Bronchial smooth muscle cell (primary cell): ENCODE measurements around the gene GPS1. TPM values are rescaled to one million over a fixed set of nuclear protein-coding genes. Genes with fewer than 3 reads are reported as not detected.

Experiments
- total RNA-seq: library from RNA; depleted of rRNA; stranded (reverse); fragments of >200 nt; gene quantifications from 2 replicates; pipeline ENCODE4 v1.2.1, GENCODE V29; 2014

Gene GPS1
- total RNA-seq, result 92.8 and 95.1 TPM in 2 replicates

DNA sequence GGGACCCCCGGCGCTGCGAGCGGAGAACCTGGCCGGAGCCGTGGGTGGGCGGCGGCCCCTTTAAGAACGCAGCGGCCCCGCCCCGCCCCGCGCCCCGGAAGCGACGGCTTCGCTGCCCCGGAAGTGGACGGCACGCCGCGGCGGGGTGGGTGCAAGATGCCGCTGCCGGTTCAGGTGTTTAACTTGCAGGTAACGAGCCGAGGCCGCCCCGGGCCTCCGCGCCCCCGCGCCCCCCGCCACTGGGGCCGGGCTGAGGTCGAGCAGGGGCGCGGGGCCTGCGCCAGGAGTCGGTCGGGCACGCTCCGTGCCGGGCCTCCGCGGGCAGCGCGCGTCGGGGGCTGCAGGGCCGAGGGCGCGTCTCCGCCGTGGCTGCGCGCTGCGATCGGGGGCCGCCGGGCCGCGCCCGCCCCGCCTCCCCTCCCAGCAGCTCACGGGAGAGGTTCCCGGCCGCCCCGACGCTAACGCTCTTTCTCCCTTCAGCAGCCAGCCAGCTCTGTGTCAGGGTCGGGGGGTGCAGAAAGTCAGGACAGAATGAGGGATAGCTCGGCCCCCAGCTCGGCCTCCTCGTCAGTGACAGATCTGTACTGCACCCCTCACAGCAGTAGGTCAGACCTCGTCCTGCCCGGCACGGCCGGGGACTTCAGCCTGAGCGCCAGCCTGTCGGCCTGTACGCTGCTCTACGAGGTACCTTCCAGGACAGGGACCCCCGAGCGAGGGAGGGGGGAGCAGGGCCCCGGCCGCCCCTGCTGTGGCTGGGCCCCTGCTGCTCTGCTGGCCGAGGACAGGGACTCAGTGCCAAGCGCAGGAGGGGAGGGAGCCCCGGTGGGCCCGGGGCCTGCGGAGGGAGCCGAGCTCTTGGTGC, at the start of gene GPS1, which contains the start of gene RFNG:
TSS of gene GPS1 (plus strand) at position 123 of the 862 bp plus-strand sequence. CDS start at position 157, 34 bp downstream.
TSS of gene RFNG (minus strand) at position 36 of the 862 bp plus-strand sequence. CDS start 45 bp downstream, outside the sequence.

DNA sequence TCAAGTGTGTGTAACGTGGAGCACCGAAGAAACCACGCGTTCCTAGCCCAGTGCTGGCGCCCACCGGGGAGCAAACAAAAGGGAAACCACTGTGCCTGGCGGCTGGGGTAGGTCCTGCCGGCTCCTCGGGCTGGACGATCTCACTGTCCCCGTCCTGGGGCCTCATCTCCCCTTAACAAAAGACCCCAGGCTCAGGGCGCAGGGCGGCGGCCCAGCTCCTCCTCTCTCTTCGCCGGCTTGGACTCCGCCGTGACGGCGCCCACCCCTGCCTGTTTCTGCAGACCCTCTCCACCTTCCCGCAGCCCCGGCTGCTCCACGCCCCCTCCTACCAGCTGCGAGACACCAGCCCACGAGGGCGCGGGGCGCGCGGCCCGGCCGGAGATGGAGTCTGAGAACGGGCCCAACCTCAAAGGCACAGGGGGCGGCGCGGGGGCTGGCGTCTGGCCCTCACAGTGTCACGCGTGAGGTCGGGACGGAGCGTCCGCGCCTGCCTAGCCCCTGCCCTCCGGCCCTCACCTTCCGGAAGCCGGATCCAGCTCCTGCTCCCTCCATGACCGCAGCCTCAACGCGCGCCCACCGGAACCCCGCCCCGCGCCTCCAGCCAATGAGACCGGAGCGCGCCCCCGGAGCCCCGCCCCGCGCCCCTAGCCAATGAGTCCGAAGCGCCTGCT, 29.3 kb upstream of the GPS1 start, which contains the start of gene CENPX:
TSS of gene CENPX (minus strand) at position 569 of the 671 bp plus-strand sequence. CDS start at position 552, 17 bp downstream.

DNA sequence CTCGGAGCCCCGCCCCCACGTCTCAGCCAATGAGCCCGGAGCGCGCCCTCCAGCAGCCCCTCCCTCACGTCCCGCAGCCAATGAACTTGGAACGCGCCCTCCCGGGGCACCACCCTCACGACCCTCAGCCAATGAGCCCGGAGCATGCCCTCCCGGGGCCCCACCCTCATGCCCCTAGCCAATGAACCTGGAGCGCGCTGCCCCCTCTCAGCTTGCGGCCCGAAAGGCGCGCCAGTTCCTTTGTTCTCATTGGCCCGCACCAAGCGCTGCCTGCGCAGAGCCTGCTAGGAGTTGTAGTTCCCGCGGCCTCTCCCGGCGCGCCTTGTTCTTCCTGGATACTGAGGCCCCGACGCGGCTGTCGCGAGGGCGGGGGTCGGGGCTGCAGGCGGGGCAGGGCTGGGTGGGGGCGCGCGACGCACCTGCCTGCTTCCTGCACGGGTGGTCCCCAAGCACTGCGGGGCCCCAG, 28.7 kb upstream of the GPS1 start, which contains the start of gene LRRC45:
TSS of gene LRRC45 (plus strand) at position 325 of the 466 bp plus-strand sequence. CDS start 339 bp downstream, outside the sequence.

GRCh38 chr17:82031303-82031884, 20.3 kb upstream of the GPS1 start, which contains the start of gene RAC3:
Gene RAC3 (plus strand): TSS chr17:82031678. CDS start chr17:82031762, 84 bp downstream.

DNA sequence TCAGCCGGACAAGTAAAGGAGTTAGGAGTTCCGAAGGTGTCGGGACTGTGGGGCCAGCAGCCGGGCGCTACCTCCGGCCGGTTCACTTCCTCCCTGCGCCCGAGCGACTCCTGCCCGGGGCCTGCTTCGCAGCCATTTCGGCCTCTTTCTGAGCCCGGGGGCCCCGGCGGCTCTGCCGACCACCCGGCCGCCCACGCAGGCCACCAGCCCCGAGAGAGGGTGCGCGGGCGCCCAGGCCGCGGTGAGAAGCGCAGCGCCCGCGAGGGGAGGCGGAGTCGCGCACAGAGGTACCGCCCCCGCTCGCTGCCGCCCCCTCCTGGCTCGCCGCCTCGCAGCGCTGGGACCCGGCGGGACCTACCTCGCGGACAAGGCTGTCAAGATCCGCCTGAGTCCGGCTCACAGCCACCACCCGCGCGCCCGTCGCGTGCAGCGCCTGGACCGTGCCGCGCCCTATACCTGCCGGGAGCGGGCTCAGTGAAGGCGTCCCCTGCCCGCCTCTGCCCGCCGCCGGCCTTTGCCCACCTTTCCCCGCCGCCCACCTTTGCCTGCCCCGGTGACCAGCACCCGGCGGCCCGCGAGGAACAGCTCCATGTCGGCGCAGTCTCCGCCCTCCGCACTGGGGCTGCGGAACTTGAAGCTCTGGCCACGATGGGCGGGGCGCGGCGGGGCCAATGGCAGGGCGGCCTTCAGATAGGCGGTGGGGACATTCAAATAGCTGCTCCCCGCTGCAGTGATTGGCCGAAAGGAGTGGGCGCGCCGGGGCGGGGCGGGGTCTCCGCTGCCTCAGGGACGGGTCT, 14.4 kb upstream of the GPS1 start, which contains the start of gene DCXR:
TSS of gene DCXR (minus strand) at position 606 of the 797 bp plus-strand sequence. CDS start at position 591, 15 bp downstream.

GRCh38 chr17:82065638-82066303, 14.1 kb downstream of the GPS1 start, which contains the start of gene DUS1L:
Gene DUS1L (minus strand): TSS chr17:82065804. CDS start chr17:82065059, 745 bp downstream.

GRCh38 chr17:82098169-82098938, 46.7 kb downstream of the GPS1 start, which contains the start of gene FASN:
Gene FASN (minus strand): TSS chr17:82098236. CDS start chr17:82096445, 1,791 bp downstream.

Other genes with a start within 250 kb of the GPS1 start
- not detected in 2 replicates for gene GCGR, start 247.7 kb upstream of the GPS1 start, total RNA-seq
- 96.1 and 97.3 TPM in 2 replicates for gene MCRIP1, start 218.6 kb upstream of the GPS1 start, total RNA-seq
- not detected in 2 replicates for gene PPP1R27, start 216.8 kb upstream of the GPS1 start, total RNA-seq
- gene P4HB, start 191.4 kb upstream of the GPS1 start, total RNA-seq, result 766 and 822 TPM in 2 replicates
- 44.2 and 81.2 TPM in 2 replicates for gene ARHGDIA, start 180.6 kb upstream of the GPS1 start, total RNA-seq
- gene ALYREF, start 160.3 kb upstream of the GPS1 start, total RNA-seq, result 89.5 and 91.1 TPM in 2 replicates
- 255 and 291 TPM in 2 replicates for gene ANAPC11, start 160.2 kb upstream of the GPS1 start, total RNA-seq
- gene NPB, start 149.7 kb upstream of the GPS1 start, total RNA-seq, result 0.26 and 0.63 TPM in 2 replicates
- 41.1 and 46.2 TPM in 2 replicates for gene PCYT2, start 140.5 kb upstream of the GPS1 start, total RNA-seq
- 18.8 and 21.9 TPM in 2 replicates for gene SIRT7, start 133.7 kb upstream of the GPS1 start, total RNA-seq
- 12.1 and 17.5 TPM in 2 replicates for gene MAFG, start 124.2 kb upstream of the GPS1 start, total RNA-seq
- 46.8 and 79.8 TPM in 2 replicates for gene PYCR1, start 114.6 kb upstream of the GPS1 start, total RNA-seq
- not detected in 2 replicates for gene MYADML2, start 104.7 kb upstream of the GPS1 start, total RNA-seq
- under 0.01 TPM in 1 of 2 replicates, not detected in the other for gene NOTUM, start 90.7 kb upstream of the GPS1 start, total RNA-seq
- gene ASPSCR1, start 74.3 kb upstream of the GPS1 start, total RNA-seq, result 26.6 and 28.4 TPM in 2 replicates
- gene CENPX, start 29.0 kb upstream of the GPS1 start, total RNA-seq, result 14.9 and 33.4 TPM in 2 replicates
- 12.0 and 15.0 TPM in 2 replicates for gene LRRC45, start 28.6 kb upstream of the GPS1 start, total RNA-seq
- 5.4 and 5.7 TPM in 2 replicates for gene RAC3, start 20.2 kb upstream of the GPS1 start, total RNA-seq
- gene DCXR, start 14.2 kb upstream of the GPS1 start, total RNA-seq, result 25.1 and 30.3 TPM in 2 replicates
- gene RFNG, start 87 bp upstream of the GPS1 start, total RNA-seq, result 24.6 and 26.8 TPM in 2 replicates
- gene DUS1L, start 13.9 kb downstream of the GPS1 start, total RNA-seq, result 34.8 and 43.7 TPM in 2 replicates
- gene FASN, start 46.3 kb downstream of the GPS1 start, total RNA-seq, result 63.3 and 80.4 TPM in 2 replicates
- 11.8 and 12.5 TPM in 2 replicates for gene CCDC57, start 160.9 kb downstream of the GPS1 start, total RNA-seq
- gene SLC16A3, start 177.1 kb downstream of the GPS1 start, total RNA-seq, result 54.5 and 74.1 TPM in 2 replicates
- 46.2 and 64.2 TPM in 2 replicates for gene CSNK1D, start 221.8 kb downstream of the GPS1 start, total RNA-seq